T-helper 1 cell treated with Interleukin-12 subunit alpha and Interleukin-12 subunit beta and Interleukin-4 antibody, amounts not matched to agents 30 μg/mL and 1 μg/mL, for 36 hours (primary cell): ENCODE measurements around the gene ADAMTS14.
"Not testable (repeated sequence)": the region's sequence is repeated elsewhere in the genome, so short reads cannot be mapped to it uniquely, and the experiment has no call there.

Experiments
- H3K27ac Mint-ChIP-seq: one replicate; pipeline ENCODE4 v1.8.0; 2021; ENCODE audit warnings: mild to moderate bottlenecking, mixed read lengths
- H3K27me3 Mint-ChIP-seq: one replicate; pipeline ENCODE4 v1.8.0; 2021; ENCODE audit warnings: low read depth, mixed read lengths
- H3K36me3 Mint-ChIP-seq: one replicate; pipeline ENCODE4 v1.8.0; 2021; ENCODE audit warnings: low read depth, mixed read lengths
- H3K4me1 Mint-ChIP-seq: one replicate; pipeline ENCODE4 v1.8.0; 2021; ENCODE audit warnings: low read depth, mixed read lengths
- H3K4me3 Mint-ChIP-seq: one replicate; pipeline ENCODE4 v1.8.0; 2021; ENCODE audit warnings: mild to moderate bottlenecking, moderate library complexity, mixed read lengths
- H3K9me3 Mint-ChIP-seq: one replicate; pipeline ENCODE4 v1.8.0; 2021; ENCODE audit warnings: mixed read lengths

The ADAMTS14 gene, protein sequence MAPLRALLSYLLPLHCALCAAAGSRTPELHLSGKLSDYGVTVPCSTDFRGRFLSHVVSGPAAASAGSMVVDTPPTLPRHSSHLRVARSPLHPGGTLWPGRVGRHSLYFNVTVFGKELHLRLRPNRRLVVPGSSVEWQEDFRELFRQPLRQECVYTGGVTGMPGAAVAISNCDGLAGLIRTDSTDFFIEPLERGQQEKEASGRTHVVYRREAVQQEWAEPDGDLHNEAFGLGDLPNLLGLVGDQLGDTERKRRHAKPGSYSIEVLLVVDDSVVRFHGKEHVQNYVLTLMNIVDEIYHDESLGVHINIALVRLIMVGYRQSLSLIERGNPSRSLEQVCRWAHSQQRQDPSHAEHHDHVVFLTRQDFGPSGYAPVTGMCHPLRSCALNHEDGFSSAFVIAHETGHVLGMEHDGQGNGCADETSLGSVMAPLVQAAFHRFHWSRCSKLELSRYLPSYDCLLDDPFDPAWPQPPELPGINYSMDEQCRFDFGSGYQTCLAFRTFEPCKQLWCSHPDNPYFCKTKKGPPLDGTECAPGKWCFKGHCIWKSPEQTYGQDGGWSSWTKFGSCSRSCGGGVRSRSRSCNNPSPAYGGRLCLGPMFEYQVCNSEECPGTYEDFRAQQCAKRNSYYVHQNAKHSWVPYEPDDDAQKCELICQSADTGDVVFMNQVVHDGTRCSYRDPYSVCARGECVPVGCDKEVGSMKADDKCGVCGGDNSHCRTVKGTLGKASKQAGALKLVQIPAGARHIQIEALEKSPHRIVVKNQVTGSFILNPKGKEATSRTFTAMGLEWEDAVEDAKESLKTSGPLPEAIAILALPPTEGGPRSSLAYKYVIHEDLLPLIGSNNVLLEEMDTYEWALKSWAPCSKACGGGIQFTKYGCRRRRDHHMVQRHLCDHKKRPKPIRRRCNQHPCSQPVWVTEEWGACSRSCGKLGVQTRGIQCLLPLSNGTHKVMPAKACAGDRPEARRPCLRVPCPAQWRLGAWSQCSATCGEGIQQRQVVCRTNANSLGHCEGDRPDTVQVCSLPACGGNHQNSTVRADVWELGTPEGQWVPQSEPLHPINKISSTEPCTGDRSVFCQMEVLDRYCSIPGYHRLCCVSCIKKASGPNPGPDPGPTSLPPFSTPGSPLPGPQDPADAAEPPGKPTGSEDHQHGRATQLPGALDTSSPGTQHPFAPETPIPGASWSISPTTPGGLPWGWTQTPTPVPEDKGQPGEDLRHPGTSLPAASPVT

GRCh38 chr10:70672165-70673042 lies at the start of gene ADAMTS14:
Gene ADAMTS14, plus strand, starts transcription at chr10:70672506. Its CDS starts 297 bp downstream, at chr10:70672803.
- Mint-ChIP-seq H3K27ac (no peak within 1 kb of the TSS), H3K9me3 (no peaks in the 10 kb centered on the region), H3K4me3 (peak within 1 kb of the TSS; percentile 47), H3K4me1 (peaks cover 3% of the 10 kb centered on the region), H3K36me3 (no peaks in the 10 kb centered on the region), H3K27me3 (peaks cover 49% of the 10 kb centered on the region)

DNA sequence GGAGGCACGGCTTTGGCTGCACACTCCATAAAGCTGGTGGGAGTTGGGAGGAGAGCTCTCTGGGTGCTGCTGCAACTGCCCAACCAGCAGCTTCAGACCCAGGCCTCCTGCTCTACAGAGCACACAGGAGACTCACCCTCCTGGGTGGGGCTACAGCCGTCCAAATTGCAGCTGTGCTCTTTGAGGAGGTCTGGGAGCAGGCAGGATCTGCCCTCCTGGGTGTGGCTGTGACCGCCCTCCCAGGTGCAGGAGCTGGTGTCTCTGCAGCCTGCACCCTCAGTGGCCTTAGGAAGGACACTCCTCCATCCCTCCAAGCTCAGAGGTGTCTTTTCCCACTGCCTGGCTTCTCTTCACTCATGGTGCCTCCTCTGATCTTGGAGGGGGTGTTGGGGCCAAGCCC lies 49.8 kb upstream of the ADAMTS14 start:
- no peak overlapping the region for H3K27ac Mint-ChIP-seq
- peaks cover 26% of the 10 kb centered on the region for H3K9me3 Mint-ChIP-seq
- H3K36me3 Mint-ChIP-seq: peaks cover 8% of the 10 kb centered on the region
- H3K4me1 Mint-ChIP-seq: peaks cover 9% of the 10 kb centered on the region
- H3K4me3 Mint-ChIP-seq: no peak overlapping the region
- peaks cover 13% of the 10 kb centered on the region for H3K27me3 Mint-ChIP-seq

- Mint-ChIP-seq H3K36me3 (peaks cover 8% of the 10 kb centered on the region), H3K4me3 (no peak overlapping the region)
These were observed 49.1 kb upstream of the ADAMTS14 start for GRCh38 chr10:70622981-70623844.

DNA sequence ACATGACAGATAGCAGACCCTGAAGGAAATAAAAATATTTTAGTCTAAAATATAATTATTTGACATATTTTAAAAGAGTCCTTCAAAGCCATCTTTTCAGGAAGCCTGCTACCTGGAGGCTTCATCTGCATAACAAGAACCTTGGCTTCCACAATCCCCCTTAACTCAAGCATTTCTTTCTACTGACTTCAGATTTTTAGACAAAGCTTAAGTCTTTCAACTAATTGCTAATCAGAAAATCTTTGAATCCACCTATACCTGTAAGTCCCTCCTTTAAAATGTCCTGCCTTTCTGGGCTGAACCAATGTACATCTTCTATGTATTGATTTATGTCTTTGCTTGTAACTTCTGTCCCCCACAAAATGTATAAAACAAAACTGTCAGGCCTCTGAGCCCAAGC lies 46.2 kb upstream of the ADAMTS14 start:
- H3K36me3 Mint-ChIP-seq: peaks cover 8% of the 10 kb centered on the region
- H3K4me1 Mint-ChIP-seq: no peaks in the 10 kb centered on the region
- H3K9me3 Mint-ChIP-seq: peaks cover 25% of the 10 kb centered on the region
- peaks cover 17% of the 10 kb centered on the region for H3K27me3 Mint-ChIP-seq
- no peak overlapping the region for H3K4me3 Mint-ChIP-seq
- no peak overlapping the region for H3K27ac Mint-ChIP-seq

More at GRCh38 chr10:70622981-70623844, 49.1 kb upstream of the ADAMTS14 start:
- Mint-ChIP-seq H3K9me3 (peaks cover 30% of the 10 kb centered on the region), H3K27me3 (peaks cover 17% of the 10 kb centered on the region), H3K27ac (no peak overlapping the region), H3K4me1 (peaks cover 7% of the 10 kb centered on the region)

- H3K9me3 Mint-ChIP-seq: peaks cover 21% of the 10 kb centered on the region
- no peak overlapping the region for H3K4me3 Mint-ChIP-seq
- peaks cover 22% of the 10 kb centered on the region for H3K27me3 Mint-ChIP-seq
- H3K4me1 Mint-ChIP-seq: no peaks in the 10 kb centered on the region
- no peak overlapping the region for H3K27ac Mint-ChIP-seq
- peaks cover 6% of the 10 kb centered on the region for H3K36me3 Mint-ChIP-seq
These were observed 43.0 kb upstream of the ADAMTS14 start for GRCh38 chr10:70629338-70629737.

DNA sequence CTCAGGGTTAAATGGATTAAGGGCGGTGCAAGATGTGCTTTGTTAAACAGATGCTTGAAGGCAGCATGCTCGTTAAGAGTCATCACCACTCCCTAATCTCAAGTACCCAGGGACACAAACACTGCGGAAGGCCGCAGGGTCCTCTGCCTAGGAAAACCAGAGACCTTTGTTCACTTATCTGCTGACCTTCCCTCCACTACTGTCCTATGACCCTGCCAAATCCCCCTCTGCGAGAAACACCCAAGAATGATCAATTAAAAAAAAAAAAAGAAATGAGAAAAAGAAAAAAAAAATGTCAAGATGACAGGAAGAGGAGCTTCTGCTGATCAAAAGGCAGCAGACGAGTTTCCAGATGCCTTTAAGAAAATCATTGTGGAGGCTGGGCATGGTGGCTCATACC lies 40.6 kb upstream of the ADAMTS14 start:
- peaks cover 18% of the 10 kb centered on the region for H3K27me3 Mint-ChIP-seq
- H3K36me3 Mint-ChIP-seq, H3K4me3 Mint-ChIP-seq, H3K4me1 Mint-ChIP-seq, H3K27ac Mint-ChIP-seq: not testable (repeated sequence)
- H3K9me3 Mint-ChIP-seq: peaks cover 18% of the 10 kb centered on the region

- Mint-ChIP-seq H3K4me3 (no peak overlapping the region), H3K9me3 (peaks cover 7% of the 10 kb centered on the region), H3K27ac (no peak overlapping the region), H3K27me3 (peaks cover 9% of the 10 kb centered on the region), H3K4me1 (no peaks in the 10 kb centered on the region), H3K36me3 (no peaks in the 10 kb centered on the region)
These were observed 38.3 kb upstream of the ADAMTS14 start for GRCh38 chr10:70634011-70634410.

- H3K4me3 Mint-ChIP-seq, H3K27ac Mint-ChIP-seq, H3K4me1 Mint-ChIP-seq, H3K36me3 Mint-ChIP-seq, H3K27me3 Mint-ChIP-seq, H3K9me3 Mint-ChIP-seq: not testable (repeated sequence)
These were observed 37.8 kb upstream of the ADAMTS14 start for GRCh38 chr10:70634515-70634914.

GRCh38 chr10:70639640-70640383 lies 32.5 kb upstream of the ADAMTS14 start:
- H3K36me3 Mint-ChIP-seq, H3K4me1 Mint-ChIP-seq: not testable (repeated sequence)

DNA sequence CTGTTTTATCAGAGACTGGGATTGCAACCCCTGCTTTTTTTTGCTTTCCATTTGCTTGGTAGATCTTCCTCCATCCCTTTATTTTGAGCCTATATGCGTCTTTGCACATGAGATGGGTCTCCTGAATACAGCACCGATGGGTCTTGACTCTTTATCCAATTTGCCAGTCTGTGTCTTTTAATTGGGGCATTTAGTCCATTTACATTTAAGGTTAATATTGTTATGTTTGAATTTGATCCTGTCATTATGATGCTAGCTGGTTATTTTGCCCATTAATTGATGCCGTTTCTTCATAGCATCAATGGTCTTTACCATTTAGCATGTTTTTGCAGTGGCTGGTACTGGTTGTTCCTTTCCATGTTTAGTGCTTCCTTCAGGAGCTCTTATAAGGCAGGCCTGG lies 29.0 kb upstream of the ADAMTS14 start:
- not testable (repeated sequence) for H3K4me3 Mint-ChIP-seq, H3K36me3 Mint-ChIP-seq, H3K9me3 Mint-ChIP-seq, H3K27ac Mint-ChIP-seq, H3K4me1 Mint-ChIP-seq
- peaks cover 22% of the 10 kb centered on the region for H3K27me3 Mint-ChIP-seq

More at GRCh38 chr10:70639640-70640383, 32.5 kb upstream of the ADAMTS14 start:
- H3K4me3 Mint-ChIP-seq, H3K9me3 Mint-ChIP-seq, H3K27ac Mint-ChIP-seq: not testable (repeated sequence)
- peaks cover 22% of the 10 kb centered on the region for H3K27me3 Mint-ChIP-seq

DNA sequence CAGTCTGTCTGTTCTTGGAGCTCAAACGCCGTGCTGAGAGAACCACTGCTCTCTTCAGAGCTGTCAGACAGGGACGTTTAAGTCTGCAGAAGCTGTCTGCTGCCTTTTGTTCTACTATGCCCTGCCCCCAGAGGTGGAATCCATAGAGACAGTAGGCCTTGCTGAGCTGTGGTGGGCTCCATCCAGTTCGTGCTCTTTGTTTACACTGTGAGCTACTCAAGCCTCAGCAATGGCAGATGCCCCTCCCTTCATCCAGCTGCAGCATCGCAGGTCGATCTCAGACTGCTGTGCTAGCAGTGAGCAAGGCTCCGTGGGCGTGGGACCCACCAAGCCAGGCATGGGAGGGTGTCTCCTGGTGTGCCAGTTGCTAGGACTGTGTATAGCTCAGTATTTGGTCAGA lies 27.3 kb upstream of the ADAMTS14 start:
- peaks cover 17% of the 10 kb centered on the region for H3K9me3 Mint-ChIP-seq
- not testable (repeated sequence) for H3K36me3 Mint-ChIP-seq

DNA sequence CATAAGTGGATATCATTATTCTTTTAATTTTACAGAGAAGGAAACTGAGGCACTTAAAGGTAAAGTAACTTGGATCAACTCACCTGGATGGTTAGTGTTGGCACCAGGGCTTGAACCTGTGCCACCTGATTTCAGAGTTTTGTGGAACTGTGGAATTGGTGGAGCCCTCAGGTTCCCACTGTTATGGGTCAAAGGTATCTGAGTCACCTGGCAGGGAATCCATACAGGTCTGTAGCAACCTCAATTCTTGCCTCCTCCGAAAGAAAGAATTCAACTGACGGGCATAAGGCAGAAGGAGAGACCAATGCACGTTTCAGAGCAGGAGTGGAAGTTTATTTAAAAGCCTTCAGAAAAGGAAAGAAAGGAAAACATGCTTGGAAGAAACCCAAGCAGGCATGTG lies 25.2 kb upstream of the ADAMTS14 start:
- Mint-ChIP-seq H3K27ac (no peak overlapping the region), H3K4me1 (peaks cover 1% of the 10 kb centered on the region), H3K4me3 (no peak overlapping the region), H3K9me3 (peaks cover 36% of the 10 kb centered on the region), H3K36me3 (no peaks in the 10 kb centered on the region), H3K27me3 (peaks cover 12% of the 10 kb centered on the region)

More for the DNA sequence above, 27.3 kb upstream of the ADAMTS14 start:
- H3K4me3 Mint-ChIP-seq, H3K27ac Mint-ChIP-seq, H3K4me1 Mint-ChIP-seq: not testable (repeated sequence)
- peaks cover 21% of the 10 kb centered on the region for H3K27me3 Mint-ChIP-seq
